HCT116 (cell line): Measurements from ENCODE around the gene NPNT.

ENCODE experiments used
- ATF3 ChIP-seq: IDR thresholded peaks from 2 replicates; pipeline ENCODE4 v1.6.1; 2012
- EZH2phosphoT487 ChIP-seq: fragments of 200-600 bp; IDR thresholded peaks from 2 replicates; pipeline ENCODE4 v1.6.1; 2018; ENCODE audit warnings: antibody characterized with exemption, borderline replicate concordance
- FOSL1 ChIP-seq: IDR thresholded peaks from 2 replicates; pipeline ENCODE4 v1.6.1; 2012; ENCODE audit warnings: low read depth
- JUND ChIP-seq: IDR thresholded peaks from 2 replicates; pipeline ENCODE4 v1.6.1; 2012
- MAX ChIP-seq: IDR thresholded peaks from 2 replicates; pipeline ENCODE4 v1.6.1; 2012
- REST ChIP-seq: IDR thresholded peaks from 2 replicates; pipeline ENCODE4 v1.6.1; 2012; ENCODE audit warnings: low read depth
- TCF7L2 ChIP-seq: IDR thresholded peaks from 2 replicates; pipeline ENCODE4 v1.7.0; 2011; ENCODE audit warnings: borderline replicate concordance, inconsistent platforms; ENCODE audit not compliant: insufficient read depth, insufficient read length; ENCODE audit errors: extremely low read depth
- YY1 ChIP-seq: IDR thresholded peaks from 2 replicates; pipeline ENCODE4 v1.6.1; 2011; ENCODE audit warnings: low read length, low read depth, moderate library complexity, mild to moderate bottlenecking; ENCODE audit not compliant: insufficient replicate concordance; ENCODE audit errors: extremely low read depth
- ZNF274 ChIP-seq: fragments of 200-500 bp; sonication (Bioruptor generic); IDR thresholded peaks from 2 replicates; pipeline ENCODE4 v1.6.1; 2014; ENCODE audit warnings: mild to moderate bottlenecking, low read depth, low read length, inconsistent platforms
- TF ChIP-seq, protein P1 (sequence below), 3 experiments: fragments of 200-600 bp in 1 of 3; sonication (generic) in 1 of 3; IDR thresholded peaks in 2 of 3; conservative IDR thresholded peaks in 1 of 3; 2 replicates each; pipeline ENCODE4 v1.5.1; 2012 to 2017; ENCODE audit warnings: low read depth in 2 of 3, low read length in 2 of 3, antibody characterized with exemption in 1 of 3, borderline replicate concordance in 1 of 3, control low read depth in 1 of 3, mild to moderate bottlenecking in 1 of 3, mixed read lengths in 1 of 3, mixed run types in 1 of 3, moderate library complexity in 1 of 3; ENCODE audit not compliant: insufficient read depth in 1 of 3

DNA sequence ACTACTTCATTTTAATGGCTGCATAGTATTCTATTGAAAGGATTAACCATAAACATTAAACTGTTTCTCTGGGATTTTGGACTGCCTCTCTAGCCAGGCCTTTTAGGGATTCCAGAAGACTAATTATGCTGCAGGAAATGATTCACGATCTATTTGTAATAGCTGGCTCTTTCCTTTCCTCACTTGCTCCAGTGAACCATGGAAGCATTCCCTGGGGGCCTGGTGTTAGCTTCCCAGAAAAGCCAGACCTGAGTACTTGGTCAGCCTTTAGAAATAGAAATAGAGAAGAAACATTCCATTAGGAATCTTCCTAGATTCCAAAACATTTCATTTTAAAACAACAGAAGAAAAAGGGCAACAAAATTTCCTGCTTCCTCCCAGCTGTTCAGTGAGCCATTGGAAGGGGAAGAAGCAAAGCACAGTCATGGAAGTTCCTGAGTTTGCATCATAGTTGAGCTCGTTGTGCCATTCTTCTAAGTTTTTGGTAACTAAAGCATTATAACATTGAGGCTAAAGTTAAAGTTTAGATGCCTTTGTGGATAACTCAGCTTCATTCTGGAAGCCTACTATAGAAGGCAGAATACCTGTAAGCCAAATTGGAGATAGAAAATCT lies 83.5 kb downstream of the NPNT start:
- TF ChIP-seq REST: no peak
- TF ChIP-seq, protein P1, sequence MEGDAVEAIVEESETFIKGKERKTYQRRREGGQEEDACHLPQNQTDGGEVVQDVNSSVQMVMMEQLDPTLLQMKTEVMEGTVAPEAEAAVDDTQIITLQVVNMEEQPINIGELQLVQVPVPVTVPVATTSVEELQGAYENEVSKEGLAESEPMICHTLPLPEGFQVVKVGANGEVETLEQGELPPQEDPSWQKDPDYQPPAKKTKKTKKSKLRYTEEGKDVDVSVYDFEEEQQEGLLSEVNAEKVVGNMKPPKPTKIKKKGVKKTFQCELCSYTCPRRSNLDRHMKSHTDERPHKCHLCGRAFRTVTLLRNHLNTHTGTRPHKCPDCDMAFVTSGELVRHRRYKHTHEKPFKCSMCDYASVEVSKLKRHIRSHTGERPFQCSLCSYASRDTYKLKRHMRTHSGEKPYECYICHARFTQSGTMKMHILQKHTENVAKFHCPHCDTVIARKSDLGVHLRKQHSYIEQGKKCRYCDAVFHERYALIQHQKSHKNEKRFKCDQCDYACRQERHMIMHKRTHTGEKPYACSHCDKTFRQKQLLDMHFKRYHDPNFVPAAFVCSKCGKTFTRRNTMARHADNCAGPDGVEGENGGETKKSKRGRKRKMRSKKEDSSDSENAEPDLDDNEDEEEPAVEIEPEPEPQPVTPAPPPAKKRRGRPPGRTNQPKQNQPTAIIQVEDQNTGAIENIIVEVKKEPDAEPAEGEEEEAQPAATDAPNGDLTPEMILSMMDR (IDR thresholded peaks at IDR 0.05 in 2 of 3, conservative IDR thresholded peaks at IDR 0.05 in 1 of 3; ENCODE audit: borderline replicate concordance in 1 of 3, insufficient read depth in 1 of 3, low read depth in 2 of 3, low read length in 2 of 3): no peak
- TF ChIP-seq JUND: no peak
- TF ChIP-seq YY1: no peak
- no peak for TF ChIP-seq FOSL1
- TF ChIP-seq MAX: no peak
- TF ChIP-seq TCF7L2: no peak
- no peak for TF ChIP-seq ZNF274
- no peak for TF ChIP-seq EZH2phosphoT487
- TF ChIP-seq ATF3: no peak
